NCI-H446 (cell line): ENCODE results near the gene FMN1.

ENCODE experiments used
- DNase-seq, 2 experiments: peaks; one replicate each; lab custom pipeline; 2025; lab: John Stamatoyannopoulos, UW

FMN1 gene

GRCh38 chr15:32828507-32829186 lies 365.9 kb downstream of the FMN1 start:
- no peak for DNase-seq

DNA sequence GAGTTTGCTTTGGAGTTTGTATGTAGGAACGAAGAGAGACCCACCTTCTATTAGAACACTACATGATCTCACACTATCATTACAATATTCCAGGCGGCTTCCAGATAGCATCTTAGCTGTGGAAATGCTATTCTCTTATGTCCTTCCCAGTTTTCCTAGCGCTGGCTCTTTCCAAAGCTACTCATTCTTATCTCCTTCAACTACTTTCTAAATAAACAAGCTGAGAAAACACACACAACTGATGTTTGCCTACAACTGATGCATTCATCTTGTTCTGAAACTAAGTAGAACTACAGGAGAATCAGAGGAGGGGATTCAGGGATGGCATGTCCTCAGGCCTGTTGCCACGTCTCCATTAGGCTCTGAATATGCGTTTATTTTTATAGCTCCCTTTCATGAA lies 367.8 kb downstream of the FMN1 start:
- DNase-seq, result no peak

GRCh38 chr15:32825219-32825618 lies 369.3 kb downstream of the FMN1 start:
- no peak for DNase-seq

DNA sequence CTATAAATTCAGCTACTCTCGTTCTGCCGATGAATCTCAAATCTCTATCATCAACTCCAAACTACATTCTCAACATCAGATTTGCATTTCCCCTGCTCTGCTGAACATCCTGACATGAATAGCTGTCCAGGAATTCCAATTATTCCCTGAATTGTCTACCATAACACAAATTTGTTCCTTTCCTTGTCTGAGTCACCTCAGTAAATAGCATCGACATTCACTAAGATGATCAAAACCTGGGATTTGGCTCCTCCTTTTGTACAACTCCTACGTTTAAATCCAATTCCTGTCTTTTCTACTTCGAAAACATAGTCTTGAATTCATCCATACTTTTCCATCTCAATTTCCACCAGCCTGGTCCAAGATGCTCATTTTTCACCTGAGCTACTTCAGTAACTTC lies 369.7 kb downstream of the FMN1 start:
- DNase-seq, result no peak

DNA sequence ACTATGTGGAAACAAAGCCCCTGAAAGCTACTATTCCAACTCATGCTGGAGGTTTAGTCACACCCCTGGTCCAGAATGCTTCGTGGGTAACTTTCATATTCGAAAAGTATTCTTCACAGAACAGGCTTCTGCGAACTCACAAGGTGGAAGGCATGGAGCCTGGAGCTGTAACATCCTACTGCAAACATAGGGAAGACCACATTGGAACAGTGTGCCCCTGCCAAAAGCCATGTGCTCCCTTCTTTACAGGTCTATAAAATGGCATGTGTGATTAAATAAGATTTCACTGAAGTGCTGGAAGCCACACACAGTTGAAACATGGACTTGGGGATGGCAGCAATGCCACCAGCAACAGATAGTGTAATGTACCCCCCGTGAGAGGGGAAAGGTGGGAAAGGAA lies 370.8 kb downstream of the FMN1 start:
- DNase-seq, result no peak

DNA sequence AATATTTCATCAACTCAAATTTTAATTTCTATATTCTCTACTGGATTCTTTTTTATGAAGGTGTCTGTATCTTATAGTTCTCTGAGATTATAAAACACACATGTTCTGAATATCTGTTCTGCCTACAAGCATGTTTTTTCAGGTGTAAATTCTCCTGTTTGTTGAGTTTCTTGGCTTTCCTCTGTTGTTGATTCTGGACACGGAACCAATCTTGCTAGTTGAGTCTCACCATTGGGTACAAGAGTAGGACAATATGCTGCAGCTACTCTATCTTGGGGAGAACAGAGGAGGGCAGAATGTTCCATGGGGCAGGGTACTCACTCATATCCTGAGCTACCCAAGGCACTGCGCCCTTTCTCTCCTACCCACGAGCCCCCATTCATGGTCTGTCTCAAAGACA lies 371.8 kb downstream of the FMN1 start:
- no peak for DNase-seq

GRCh38 chr15:32819448-32819847 lies 375.1 kb downstream of the FMN1 start:
- DNase-seq, result no peak

DNA sequence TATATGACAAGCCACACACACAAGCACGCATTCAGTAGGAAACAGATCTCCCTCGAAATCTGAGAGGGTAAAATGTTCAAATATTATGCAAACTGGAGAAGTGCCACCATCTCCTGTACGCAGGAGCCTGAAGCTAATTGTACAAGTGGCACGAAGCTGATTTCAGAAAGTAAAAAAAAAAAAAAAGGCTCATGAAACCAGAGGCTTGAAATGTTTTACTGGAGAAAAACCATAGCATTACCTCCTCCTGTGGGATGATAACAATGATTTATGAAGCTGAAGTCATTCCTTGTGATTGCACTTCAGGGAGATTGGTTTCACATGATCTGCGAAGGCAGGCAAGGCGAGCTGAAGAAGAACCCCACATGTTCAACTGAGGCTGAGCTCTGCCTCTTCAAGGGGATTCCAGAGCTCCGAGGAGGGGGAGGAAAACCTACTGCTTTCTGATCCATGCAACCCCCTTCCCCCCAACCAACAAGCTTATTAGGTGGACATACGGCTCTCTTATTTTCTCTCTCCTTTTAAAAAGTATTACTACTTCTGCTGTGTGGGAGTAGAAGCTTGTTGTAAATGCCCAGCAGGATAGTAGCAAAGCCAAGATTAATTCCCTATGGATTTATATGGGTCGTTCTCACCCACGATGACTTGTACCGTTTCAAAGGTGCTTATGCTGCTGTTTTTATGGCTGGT lies 375.6 kb downstream of the FMN1 start:
- DNase-seq, result no peak

- no peak for DNase-seq
Measured at GRCh38 chr15:32817577-32817976, 376.9 kb downstream of the FMN1 start.

DNA sequence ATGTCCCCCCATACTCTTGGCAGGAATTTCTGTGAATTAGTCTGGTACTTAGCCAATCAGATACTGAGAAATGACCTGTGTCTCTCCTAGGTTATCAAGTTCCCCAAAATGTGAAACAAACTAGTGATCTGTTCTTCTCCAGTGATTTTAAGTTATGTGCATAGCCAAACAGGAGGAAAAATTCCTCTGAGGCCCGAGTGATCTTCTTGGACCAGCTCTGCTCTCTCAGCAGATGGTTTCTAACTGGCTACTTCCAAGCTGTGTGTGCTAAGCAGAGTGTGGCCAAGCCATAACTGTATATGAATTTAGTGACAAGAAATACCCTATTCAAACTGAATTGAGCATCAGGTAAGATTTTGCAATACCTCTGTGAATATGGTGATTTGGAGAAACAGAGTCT lies 387.2 kb downstream of the FMN1 start:
- no peak for DNase-seq

- DNase-seq, result no peak
Measured at GRCh38 chr15:32803631-32804030, 390.9 kb downstream of the FMN1 start.

- DNase-seq, result no peak
Measured at GRCh38 chr15:32802286-32802936, 392.1 kb downstream of the FMN1 start.

GRCh38 chr15:32799936-32800535 lies 394.5 kb downstream of the FMN1 start:
- DNase-seq, result no peak

DNA sequence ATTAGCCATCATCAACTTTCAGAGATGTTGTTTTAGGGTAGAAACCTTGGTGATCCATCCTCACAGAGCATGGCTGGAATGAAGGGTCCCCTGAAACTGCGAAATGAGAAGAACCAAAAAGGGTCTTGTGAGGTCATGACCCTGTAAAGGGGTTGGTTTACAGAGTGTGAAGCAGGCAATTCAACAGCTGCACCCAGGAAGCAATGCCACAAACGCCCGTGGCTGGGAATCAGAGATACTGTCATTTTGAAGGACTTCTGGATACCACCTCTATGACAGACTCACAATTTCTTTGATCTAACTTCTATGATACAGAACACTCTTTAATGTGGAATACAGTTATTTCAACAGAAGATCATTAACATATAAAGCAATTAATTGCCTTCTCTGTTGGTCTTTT lies 397.7 kb downstream of the FMN1 start:
- no peak for DNase-seq

- DNase-seq, result no peak
Measured at GRCh38 chr15:32794973-32795372, 399.5 kb downstream of the FMN1 start.

GRCh38 chr15:32792436-32792835 lies 402.1 kb downstream of the FMN1 start:
- DNase-seq, result no peak

GRCh38 chr15:32790352-32790999 lies 404.0 kb downstream of the FMN1 start:
- no peak for DNase-seq

DNA sequence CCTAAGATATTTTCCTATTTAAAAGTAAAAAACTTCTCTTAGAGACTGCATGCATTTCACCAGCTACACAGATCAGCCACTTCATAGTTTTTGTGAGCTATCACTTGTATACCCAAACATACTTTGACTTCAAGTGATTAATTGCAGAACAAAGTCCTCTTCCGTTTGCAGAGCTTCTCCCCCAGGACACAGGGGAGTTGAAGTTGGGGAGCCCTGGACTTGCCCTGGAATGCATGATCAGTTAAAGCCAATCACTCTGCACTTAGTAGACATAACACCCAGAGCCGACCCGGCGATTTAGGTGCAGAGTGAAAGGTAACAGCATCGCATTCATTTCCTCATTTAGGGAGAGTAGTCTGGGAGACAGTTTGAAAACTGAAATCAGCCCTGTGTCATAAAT lies 406.6 kb downstream of the FMN1 start:
- no peak for DNase-seq

DNA sequence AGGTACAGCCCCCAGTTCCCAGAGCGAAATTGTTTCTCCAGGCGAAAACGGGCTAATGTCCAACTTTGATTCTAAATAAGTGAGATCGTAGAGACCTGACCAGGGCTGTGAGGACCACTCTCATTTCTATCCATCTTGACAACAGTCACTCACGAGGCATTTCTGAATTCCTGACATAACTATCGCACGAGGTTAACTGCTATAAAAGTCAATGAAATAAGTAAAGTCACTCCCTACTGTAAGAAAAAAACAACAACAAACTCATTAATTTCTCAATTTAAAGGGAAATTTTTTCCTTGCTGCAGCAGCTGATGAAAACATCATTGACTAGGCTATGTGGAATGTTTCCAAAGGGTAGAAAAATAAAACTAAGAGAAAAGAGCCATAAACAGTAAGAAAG lies 407.6 kb downstream of the FMN1 start:
- DNase-seq, result no peak

DNA sequence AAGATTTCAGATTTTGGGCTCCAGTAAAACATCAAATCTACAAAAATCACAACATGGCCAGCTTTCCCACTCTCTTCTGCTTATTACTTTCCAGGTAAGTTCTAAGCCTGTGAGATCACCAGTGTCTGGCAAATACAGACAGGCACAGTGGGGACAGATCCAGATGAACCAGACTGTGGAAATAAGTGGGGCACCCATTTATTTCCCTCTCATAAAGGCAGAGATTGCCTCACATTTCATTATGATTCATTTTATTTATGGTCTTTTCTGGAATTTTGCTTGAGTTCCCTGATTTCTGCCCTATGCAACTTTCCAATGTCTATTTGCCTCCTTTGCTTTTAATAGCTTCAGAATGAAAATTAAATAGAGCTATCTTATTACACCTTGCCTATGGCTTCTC lies 409.9 kb downstream of the FMN1 start:
- no peak for DNase-seq

DNA sequence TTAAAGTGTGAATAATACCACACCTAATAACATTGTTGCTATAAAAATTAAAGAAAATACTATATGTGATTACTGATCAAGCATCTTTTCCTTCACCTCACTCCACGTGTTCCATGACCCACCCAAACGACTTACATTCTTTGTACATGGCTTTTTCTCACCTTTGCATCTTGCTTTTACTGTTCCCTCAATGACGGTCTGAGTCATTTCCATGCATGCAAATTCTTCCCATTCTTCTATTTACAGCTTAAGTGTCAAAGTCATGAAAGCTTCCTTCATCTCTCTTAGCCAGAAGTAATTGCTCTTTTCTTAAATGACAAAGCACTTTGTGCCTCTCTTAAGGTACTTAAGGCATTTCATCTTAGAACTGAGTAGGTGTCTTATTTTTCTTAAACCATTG lies 412.7 kb downstream of the FMN1 start:
- DNase-seq, result no peak

- no peak for DNase-seq
Measured at GRCh38 chr15:32778391-32779176, 415.9 kb downstream of the FMN1 start.
